Medulla oblongata (tissue), 1 donor: ENCODE results near the gene IL16.

Experiments used
- DNase-seq: peaks from one replicate; pipeline ENCODE4 v3.0.0-alpha.2; 2015; ENCODE audit errors: extremely low spot score

The IL16 gene

GRCh38 chr15:81274931-81275707, 78.4 kb downstream of the IL16 start:
- peak; percentile 95 for DNase-seq

DNA sequence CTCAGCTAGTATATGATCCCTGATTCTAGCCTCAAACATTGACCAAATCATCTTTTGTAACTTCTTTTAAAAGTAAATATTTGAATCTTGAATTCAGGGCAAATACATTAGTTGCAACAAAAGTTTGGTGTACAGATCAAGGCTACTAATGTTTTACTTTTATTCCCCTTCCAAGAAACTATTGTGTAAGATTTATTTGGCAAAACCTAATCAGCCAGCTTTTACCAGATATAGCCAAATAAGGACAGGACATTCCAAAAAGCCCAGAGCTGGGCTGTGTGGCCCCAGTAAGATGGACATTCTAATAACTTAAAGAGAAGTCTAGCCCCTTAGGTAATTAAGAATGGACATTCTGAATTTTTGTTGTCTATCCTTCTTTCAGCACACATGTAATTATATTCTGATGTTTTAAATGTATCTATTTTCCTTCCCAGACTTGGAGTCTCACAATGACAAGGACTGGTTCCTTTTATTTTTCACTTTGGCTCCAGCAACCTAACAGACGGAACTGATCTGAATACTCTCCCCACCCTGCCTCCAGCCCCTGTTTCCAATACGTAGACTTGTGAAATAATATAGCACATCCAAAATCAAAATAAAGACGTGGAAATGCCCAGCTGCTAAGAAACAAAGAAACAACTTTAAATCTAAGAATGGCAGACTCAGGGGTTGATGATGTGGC, 79.2 kb downstream of the IL16 start:
- no peak for DNase-seq

DNA sequence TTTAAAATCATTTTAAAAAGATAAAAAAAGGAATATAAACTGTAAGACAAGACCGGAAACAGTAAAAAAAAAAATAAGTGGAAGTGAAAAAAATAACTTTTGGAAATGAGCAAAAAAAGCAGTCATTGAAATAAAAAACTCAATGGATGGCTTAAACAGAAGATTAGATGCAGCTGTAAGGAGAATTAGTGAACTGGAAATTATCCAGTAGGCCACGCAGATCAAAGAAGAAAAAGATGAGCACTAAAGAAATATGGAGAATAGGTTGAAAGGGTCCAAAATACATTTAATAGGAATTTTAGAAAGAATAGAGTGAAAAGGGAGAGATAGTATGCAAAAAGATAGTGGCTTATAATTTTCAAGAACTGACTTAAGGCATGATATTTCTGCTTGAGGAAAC, 80.3 kb downstream of the IL16 start:
- no peak for DNase-seq

DNA sequence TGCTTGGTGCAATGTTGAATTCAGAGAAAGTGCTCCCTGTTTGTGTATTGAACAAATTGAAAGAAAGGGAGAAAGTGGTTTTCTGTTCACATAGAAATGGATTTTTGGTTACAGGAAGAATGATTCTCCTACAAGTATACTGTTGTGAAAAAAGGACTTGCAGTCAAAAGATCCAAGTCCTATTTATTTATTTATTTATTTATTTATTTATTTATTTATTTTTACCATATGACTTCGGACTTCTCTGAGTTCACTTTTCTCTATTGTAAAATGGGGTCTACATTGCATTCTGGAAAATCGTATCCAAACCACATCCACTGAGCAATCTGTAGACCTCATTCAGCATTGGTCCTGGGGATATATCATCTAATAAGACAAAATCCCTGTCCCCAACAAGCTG, 81.2 kb downstream of the IL16 start:
- DNase-seq, result no peak

DNA sequence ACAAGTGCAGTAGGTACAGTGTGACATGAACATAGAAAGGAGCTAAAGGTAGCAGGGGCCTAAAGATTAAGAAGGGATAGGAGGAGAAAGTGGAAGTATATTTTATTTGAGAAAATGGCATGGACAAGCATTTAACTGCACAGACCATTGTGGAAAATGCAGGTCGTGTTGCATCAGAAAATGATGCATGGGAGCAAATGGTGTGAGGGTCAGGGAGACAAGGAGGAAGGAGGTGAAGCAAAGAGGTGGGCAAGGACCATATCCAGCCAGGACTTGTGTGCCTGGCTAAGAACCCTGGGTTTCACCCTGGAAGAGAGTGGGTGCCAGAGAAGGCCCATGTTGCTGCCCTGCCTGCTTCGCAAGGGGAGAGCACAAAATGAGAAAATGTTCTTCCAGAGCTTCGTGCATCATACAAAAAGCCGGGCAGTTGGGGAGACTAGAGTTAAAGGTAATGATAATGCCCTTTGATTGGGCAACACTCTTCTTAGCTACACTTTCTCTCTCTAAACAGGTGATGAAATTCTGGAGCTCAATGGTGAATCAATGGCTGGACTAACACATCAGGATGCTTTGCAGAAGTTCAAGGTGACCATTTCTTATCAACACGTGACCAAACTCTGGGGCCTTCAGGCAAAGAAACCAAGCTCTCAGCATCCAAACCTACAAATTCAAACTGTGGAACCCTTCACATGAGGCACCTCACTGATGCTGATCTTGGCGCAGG, 81.8 kb downstream of the IL16 start:
- no peak for DNase-seq

GRCh38 chr15:81279621-81280485, 83.2 kb downstream of the IL16 start:
- DNase-seq, result no peak

GRCh38 chr15:81280696-81281455, 84.2 kb downstream of the IL16 start:
- DNase-seq, result no peak

DNA sequence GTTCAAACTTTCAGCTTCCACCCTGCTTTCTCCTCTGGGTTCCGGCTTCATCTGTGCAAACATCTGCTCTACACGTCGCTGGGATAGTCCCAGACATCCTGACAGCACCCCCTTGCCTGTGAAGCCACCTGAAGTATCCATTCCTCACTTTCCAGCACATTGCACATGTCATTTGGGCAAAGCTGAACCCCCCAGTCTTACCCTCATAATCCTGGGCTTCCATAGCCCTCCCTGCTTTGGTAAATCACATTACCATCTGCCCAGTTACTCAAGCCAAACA, 84.7 kb downstream of the IL16 start:
- DNase-seq, result no peak

GRCh38 chr15:81281766-81282605, 85.3 kb downstream of the IL16 start:
- no peak for DNase-seq

- DNase-seq, result no peak
These were observed 85.9 kb downstream of the IL16 start for GRCh38 chr15:81282606-81282895.

DNA sequence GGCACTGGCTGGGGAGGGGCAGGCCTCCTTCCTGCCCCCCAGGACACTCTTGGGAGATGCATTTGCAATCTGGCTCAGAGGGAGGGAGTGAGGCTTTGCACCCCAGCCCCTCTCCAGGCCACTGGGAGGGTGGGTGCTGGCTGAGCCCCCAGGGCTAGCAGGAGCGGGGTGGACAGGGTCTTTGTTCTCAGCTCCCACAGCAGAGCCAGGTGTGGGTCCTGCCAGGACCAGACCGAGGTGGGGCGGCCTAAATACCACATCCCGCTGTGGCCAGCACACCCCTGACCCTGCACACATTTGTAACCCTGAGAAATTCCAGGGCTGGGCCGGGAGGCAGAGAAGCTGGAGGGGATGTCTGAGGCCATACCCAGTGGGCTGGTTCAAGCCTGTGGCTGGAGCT, 86.2 kb downstream of the IL16 start:
- DNase-seq, result no peak

GRCh38 chr15:81284256-81285031, 87.8 kb downstream of the IL16 start:
- no peak for DNase-seq

- DNase-seq, result no peak
These were observed 88.8 kb downstream of the IL16 start for GRCh38 chr15:81285461-81285860.

DNA sequence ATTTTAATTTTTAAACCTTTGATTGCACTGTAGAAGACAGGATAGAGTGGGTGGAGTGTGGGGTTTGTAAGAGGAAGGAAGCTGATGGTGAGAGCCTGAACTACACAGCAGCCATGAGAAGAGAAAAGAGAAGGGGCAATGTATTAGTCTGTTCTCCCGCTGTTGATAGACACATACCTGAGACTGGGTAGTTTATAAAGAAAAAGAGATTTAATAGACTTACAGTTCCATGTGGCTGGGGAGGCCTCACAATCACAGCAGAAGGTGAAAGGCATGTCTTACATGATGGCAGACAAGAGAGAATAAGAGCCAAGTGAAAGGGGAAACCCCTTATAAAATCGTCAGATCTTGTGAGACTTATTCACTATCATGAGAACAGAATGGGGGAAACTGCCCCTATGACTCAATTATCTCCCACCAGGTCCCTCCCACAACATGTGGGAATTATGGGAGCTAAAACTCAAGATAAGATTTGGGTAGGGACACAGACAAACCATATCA, 90.0 kb downstream of the IL16 start:
- DNase-seq, result no peak

DNA sequence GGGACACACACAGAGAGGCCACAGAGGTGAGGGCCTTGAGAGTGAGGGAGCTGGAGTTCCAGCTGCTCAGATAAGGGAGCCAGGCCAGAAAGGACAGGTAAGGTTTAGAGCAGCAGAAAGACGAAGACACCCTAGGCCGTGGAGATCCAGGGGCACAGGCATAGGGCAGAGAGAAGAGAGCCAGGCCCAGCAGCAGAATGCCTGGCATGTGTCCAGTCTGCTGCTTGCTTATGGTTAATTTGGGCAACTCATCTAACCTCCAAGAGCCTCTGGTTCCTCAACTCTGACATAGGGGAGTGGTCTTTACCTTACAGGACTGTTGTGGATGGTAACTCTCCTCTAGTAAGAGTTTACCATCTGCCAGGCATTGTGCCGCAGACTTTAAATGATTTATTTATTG, 91.4 kb downstream of the IL16 start:
- no peak for DNase-seq

DNA sequence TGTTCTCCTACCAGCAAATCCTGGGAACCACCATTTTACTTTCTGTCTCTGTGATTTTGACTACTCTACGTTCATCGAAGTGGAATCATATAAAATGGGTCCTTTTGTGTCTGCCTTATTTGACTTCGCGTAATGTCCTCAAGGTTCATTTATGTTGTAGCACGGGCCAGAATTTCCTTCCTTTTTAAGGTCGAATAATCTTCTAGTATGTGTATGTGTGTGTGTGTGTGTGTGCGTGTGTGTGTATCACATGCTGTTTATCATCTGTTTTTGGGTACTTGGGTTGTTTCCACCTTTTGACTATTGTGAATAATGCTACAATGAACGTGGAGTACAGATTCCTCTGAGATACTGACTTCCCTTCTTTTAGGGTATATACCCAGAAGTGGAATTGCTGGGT, 91.9 kb downstream of the IL16 start:
- no peak for DNase-seq

DNA sequence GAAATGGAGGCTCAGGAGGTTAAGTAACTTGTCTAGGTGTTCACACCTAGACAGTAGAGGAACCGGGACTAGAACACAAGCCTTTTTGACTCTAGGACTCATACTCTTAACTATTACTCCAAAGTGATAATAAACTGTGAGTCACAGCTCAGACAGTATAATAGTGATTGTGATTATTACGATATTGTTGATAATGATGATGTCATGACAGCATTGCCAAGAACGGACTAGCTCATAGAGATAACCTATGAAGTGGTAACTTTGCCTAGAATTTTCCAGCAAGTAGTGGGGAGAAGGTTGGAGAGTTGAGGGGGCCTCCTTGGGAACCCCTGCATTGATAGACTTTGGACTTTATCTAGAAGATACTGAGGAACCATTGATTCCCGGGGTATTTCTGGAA, 93.2 kb downstream of the IL16 start:
- no peak for DNase-seq

DNA sequence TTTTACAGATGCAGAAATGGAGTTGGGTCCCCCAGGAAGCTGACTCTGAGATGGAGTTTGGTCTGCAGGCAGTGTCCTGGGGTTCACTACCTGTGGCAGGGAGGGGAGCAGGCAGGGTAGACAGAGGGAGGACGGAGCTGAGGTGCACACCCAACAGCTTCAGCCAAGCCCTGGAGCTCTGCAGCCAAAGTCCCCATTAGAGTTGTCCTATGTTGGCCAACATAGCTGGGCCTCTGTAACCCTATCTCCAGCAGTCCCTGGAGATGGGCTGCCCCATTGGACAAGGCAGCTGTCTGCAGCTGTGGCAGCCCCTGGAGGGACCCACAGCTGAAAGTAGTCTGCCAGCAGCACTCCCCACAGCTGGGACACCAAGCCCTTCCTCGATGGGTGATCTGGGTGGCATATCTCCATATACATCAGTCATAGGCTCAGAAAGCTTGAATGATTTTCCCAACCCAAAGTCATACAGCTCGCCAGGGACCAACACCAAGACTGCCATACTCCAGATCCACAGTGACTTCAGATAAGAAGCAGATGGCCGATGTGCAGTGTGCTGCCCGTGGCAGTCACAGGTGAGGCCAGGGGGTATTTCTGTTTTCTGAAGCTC, 95.3 kb downstream of the IL16 start:
- no peak for DNase-seq

- DNase-seq, result no peak
These were observed 95.9 kb downstream of the IL16 start for GRCh38 chr15:81292523-81293001.
